A549 (cell line): Measurements from ENCODE around the gene RTN3. TPM values are rescaled to one million over a fixed set of nuclear protein-coding genes. Genes with fewer than 3 reads are reported as not detected.

Source experiments
- ATAC-seq, 2 experiments: fragments of 200-7000 bp in 1 of 2; fragments of >200 bp in 1 of 2; cut with Nextera tagmentation in 1 of 2; cut with Tn5 transposase in 1 of 2; 3 replicates each; pipeline versions ENCODE4 v1.8.0 to v1.9.1; 2018 to 2020; ENCODE audit warnings: mild to moderate bottlenecking in 1 of 2, moderate library complexity in 1 of 2
- CTCF ChIA-PET: fragments of 300-600 bp; sonication (Branson Sonifier 250); formaldehyde crosslinking; extraction: SDS; loops from one replicate; lab custom pipeline; 2021; ENCODE audit warnings: antibody characterized with exemption, inconsistent platforms; lab: Yijun Ruan, JAX
- POLR2A ChIA-PET: fragments of 350-600 bp; formaldehyde crosslinking; extraction: SDS; loops from one replicate; lab custom pipeline; 2021; ENCODE audit warnings: antibody characterized with exemption, inconsistent platforms; lab: Yijun Ruan, JAX
- DNase-seq, 2 experiments: peaks; one replicate each; pipeline versions ENCODE4 v3.0.0 to v3.0.0-alpha.2; 2011 to 2016; ENCODE audit warnings: low read depth in 1 of 2, low spot score in 1 of 2
- FAIRE-seq: peaks from 2 replicates; lab custom pipeline; 2011; peaks lifted over from hg19 to GRCh38; lab: Jason Lieb, UNC
- H3K27ac ChIP-seq, 2 experiments: fragments of >200 bp; sonication (Bioruptor Twin); formaldehyde crosslinking; 3 replicates each; pipeline ENCODE4 v1.5.1; 2016 to 2017
- H3K4me1 ChIP-seq: fragments of >200 bp; sonication (Bioruptor Twin); formaldehyde crosslinking; 3 replicates; pipeline ENCODE4 v1.6.1; 2016
- H3K4me2 ChIP-seq: fragments of >200 bp; sonication (Bioruptor Twin); formaldehyde crosslinking; 3 replicates; pipeline ENCODE4 v1.6.1; 2016
- H3K4me3 ChIP-seq: fragments of >200 bp; sonication (Bioruptor Twin); formaldehyde crosslinking; 3 replicates; pipeline ENCODE4 v1.5.1; 2016
- H3K9me3 ChIP-seq: fragments of >200 bp; sonication (Bioruptor Twin); formaldehyde crosslinking; 3 replicates; pipeline ENCODE4 v1.6.1; 2016
- ATOH8 ChIP-seq: fragments of 250-450 bp; sonication (Bioruptor Pico); IDR thresholded peaks from 2 replicates; pipeline ENCODE4 v1.5.0; 2020; ENCODE audit warnings: low read depth, mild to moderate bottlenecking, moderate library complexity
- CEBPB ChIP-seq, 2 experiments: fragments of >200 bp in 1 of 2; sonication (Bioruptor Twin) in 1 of 2; formaldehyde crosslinking in 1 of 2; IDR thresholded peaks; 2 replicates each; pipeline ENCODE4 v1.6.1; 2012 to 2016
- E2F6 ChIP-seq: IDR thresholded peaks from 2 replicates; pipeline ENCODE4 v1.6.1; 2012; ENCODE audit warnings: low read depth, borderline replicate concordance
- EHF ChIP-seq: fragments of 250-450 bp; sonication (Bioruptor Pico); IDR thresholded peaks from 2 replicates; pipeline ENCODE4 v1.5.0; 2020; ENCODE audit warnings: mild to moderate bottlenecking
- FOSB ChIP-seq: fragments of 250-450 bp; sonication (Bioruptor Pico); IDR thresholded peaks from 2 replicates; pipeline ENCODE4 v1.5.0; 2020; ENCODE audit warnings: mild to moderate bottlenecking, moderate library complexity
- FOSL2 ChIP-seq, 2 experiments: fragments of 450-650 bp in 1 of 2; fragments of >200 bp in 1 of 2; sonication (Bioruptor Twin) in 1 of 2; formaldehyde crosslinking; IDR thresholded peaks; 2 replicates each; pipeline versions ENCODE4 v1.5.0 to v1.6.1; 2016 to 2020; ENCODE audit warnings: mild to moderate bottlenecking in 1 of 2, moderate library complexity in 1 of 2
- FOXS1 ChIP-seq: fragments of 250-450 bp; sonication (Bioruptor Pico); IDR thresholded peaks from 2 replicates; pipeline ENCODE4 v1.5.0; 2020; ENCODE audit warnings: mild to moderate bottlenecking, moderate library complexity
- GATA3 ChIP-seq: IDR thresholded peaks from 2 replicates; pipeline ENCODE4 v1.6.1; 2012; ENCODE audit warnings: borderline replicate concordance
- HDAC2 ChIP-seq: fragments of 200-600 bp; sonication (generic); IDR thresholded peaks from 2 replicates; pipeline ENCODE4 v1.6.1; 2016
- HES2 ChIP-seq: fragments of >200 bp; sonication (Bioruptor Twin); formaldehyde crosslinking; IDR thresholded peaks from 2 replicates; pipeline ENCODE4 v1.6.1; 2016
- HMGXB4 ChIP-seq: fragments of 250-450 bp; sonication (Bioruptor Pico); IDR thresholded peaks from 2 replicates; pipeline ENCODE4 v1.5.0; 2021; ENCODE audit warnings: mild to moderate bottlenecking, moderate library complexity, borderline replicate concordance
- HOXB13 ChIP-seq: fragments of 250-450 bp; sonication (Bioruptor Pico); IDR thresholded peaks from 2 replicates; pipeline ENCODE4 v1.5.0; 2020; ENCODE audit warnings: low read depth, mild to moderate bottlenecking, moderate library complexity
- HOXB5 ChIP-seq: fragments of 250-450 bp; sonication (Bioruptor Pico); IDR thresholded peaks from 2 replicates; pipeline ENCODE4 v1.5.0; 2020; ENCODE audit warnings: mild to moderate bottlenecking, moderate library complexity
- JUN ChIP-seq, 2 experiments: fragments of >200 bp; sonication (Bioruptor Twin); formaldehyde crosslinking; IDR thresholded peaks; 2 replicates in 1 of 2; 3 replicates in 1 of 2; pipeline ENCODE4 v1.6.1; 2016 to 2017
- KDM5A ChIP-seq: fragments of 200-600 bp; sonication (generic); IDR thresholded peaks from 2 replicates; pipeline ENCODE4 v1.6.1; 2016; ENCODE audit warnings: antibody characterized with exemption, mild to moderate bottlenecking
- MAFK ChIP-seq: fragments of 450-650 bp; IDR thresholded peaks from 2 replicates; pipeline ENCODE4 v1.6.1; 2014; ENCODE audit not compliant: partially characterized antibody
- MAX ChIP-seq: IDR thresholded peaks from 2 replicates; pipeline ENCODE4 v1.6.1; 2012
- MAZ ChIP-seq: fragments of 150-350 bp; IDR thresholded peaks from 2 replicates; pipeline ENCODE4 v1.6.1; 2014; ENCODE audit warnings: antibody characterized with exemption, low read depth, low read length, borderline replicate concordance
- MYC ChIP-seq: IDR thresholded peaks from 2 replicates; pipeline ENCODE4 v1.6.1; 2012; ENCODE audit warnings: mild to moderate bottlenecking, inconsistent platforms, low read length, improper control_type of control experiment, borderline replicate concordance
- NPAS2 ChIP-seq: fragments of 250-450 bp; sonication (Bioruptor Pico); IDR thresholded peaks from 2 replicates; pipeline ENCODE4 v1.8.0; 2022; ENCODE audit warnings: mild to moderate bottlenecking, moderate library complexity, borderline replicate concordance
- PHF8 ChIP-seq: fragments of 200-600 bp; sonication (generic); IDR thresholded peaks from 2 replicates; pipeline ENCODE4 v1.6.1; 2016; ENCODE audit warnings: low read depth, mild to moderate bottlenecking, antibody characterized with exemption, moderate library complexity, borderline replicate concordance
- POLR2A ChIP-seq: IDR thresholded peaks from 2 replicates; pipeline ENCODE4 v1.6.1; 2012; ENCODE audit warnings: mild to moderate bottlenecking, low read length
- POLR2AphosphoS2 ChIP-seq: conservative IDR thresholded peaks from 2 replicates; pipeline ENCODE4 v1.6.1; 2012; ENCODE audit warnings: low read length, improper control_type of control experiment, inconsistent platforms
- RFX5 ChIP-seq: fragments of 450-650 bp; IDR thresholded peaks from 2 replicates; pipeline ENCODE4 v1.7.1; 2014; ENCODE audit warnings: antibody characterized with exemption, mild to moderate bottlenecking, moderate library complexity
- RNF2 ChIP-seq: fragments of 200-600 bp; sonication (generic); IDR thresholded peaks from 2 replicates; pipeline ENCODE4 v1.6.1; 2016; ENCODE audit warnings: low read depth, mild to moderate bottlenecking, antibody characterized with exemption, moderate library complexity, borderline replicate concordance
- SMC3 ChIP-seq: fragments of >200 bp; sonication (Bioruptor Twin); formaldehyde crosslinking; IDR thresholded peaks from 3 replicates; pipeline ENCODE4 v1.6.1; 2018; ENCODE audit warnings: inconsistent platforms
- TFCP2L1 ChIP-seq: fragments of 250-450 bp; sonication (Bioruptor Pico); IDR thresholded peaks from 2 replicates; pipeline ENCODE4 v1.5.0; 2021; ENCODE audit warnings: mild to moderate bottlenecking
- TP53 ChIP-seq: fragments of 250-450 bp; sonication (Bioruptor Pico); IDR thresholded peaks from 2 replicates; pipeline ENCODE4 v1.5.0; 2021; ENCODE audit warnings: mild to moderate bottlenecking, moderate library complexity
- USF2 ChIP-seq: fragments of 450-650 bp; IDR thresholded peaks from 2 replicates; pipeline ENCODE4 v1.6.1; 2014; ENCODE audit warnings: antibody characterized with exemption
- WGBS: methylation state at CpG from one replicate; pipeline ENCODE4 v1.1.6; 2017; ENCODE audit errors: missing lambda C conversion rate; 5-methylcytosine and 5-hydroxymethylcytosine counted together
- polyA plus RNA-seq, 4 experiments: library from polyadenylated mRNA; depleted of rRNA in 3 of 4; stranded (reverse); fragments of >200 nt; fragmentation: RNase III in 1 of 4; extraction: RNeasy Plus Mini Kit Qiagen cat#74134 plus additional on column Dnase treatment in 1 of 4; gene quantifications; 2 replicates in 3 of 4; 3 replicates in 1 of 4; pipeline ENCODE4 v1.2.3, GENCODE V29; 2011 to 2017

The RTN3 gene
- polyA plus RNA-seq, 2 of the 4 experiments (the other 2 are of a cell fraction), result 108 to 196 TPM

GRCh38 chr11:63671322-63672155, 9.8 kb upstream of the RTN3 start, which contains the start of gene ATL3:
ATL3 (minus strand) TSS chr11:63671376; CDS start chr11:63671335, 41 bp downstream.
- Histone ChIP-seq H3K27ac (peak within 1 kb of the TSS; percentile 96), H3K4me2 (peak within 1 kb of the TSS; percentile 88), H3K9me3 (peaks cover 4% of the 10 kb centered on the region; the same call in 2 of the 3 replicates), H3K4me3 (peak within 1 kb of the TSS; percentile 73), H3K4me1 (peaks cover 55% of the 10 kb centered on the region)
- DNase-seq (peak; percentile 90 to 99), ATAC-seq (peak; percentile 89 to 91), FAIRE-seq (no peak)
- TF ChIP-seq POLR2A (peak; percentile 61), HOXB13 (CRISPR knock-in tag) (peak; percentile 92), RNF2 (peak; percentile 78), FOXS1 (0 out of 2 replicates have a peak, but pooled peaks have one; percentile 64), ATOH8 (CRISPR knock-in tag) (peak; percentile 94), HMGXB4 (CRISPR knock-in tag) (peak; percentile 56; the same call in 1 of the 2 replicates), JUN (IDR thresholded peaks at IDR 0.05) (peak; percentile 64 to 89; a peak in 3 of 5 replicates), GATA3 (peak; percentile 52; the same call in 1 of the 2 replicates), PHF8 (peak; percentile 19; the same call in 1 of the 2 replicates), RFX5 (0 out of 2 replicates have a peak, but pooled peaks have one; percentile 27), USF2 (peak; percentile 14; the same call in 1 of the 2 replicates), E2F6 (peak; percentile 100), EHF (peak; percentile 91), NPAS2 (CRISPR knock-in tag) (peak; percentile 68; the same call in 1 of the 2 replicates), FOSL2 (IDR thresholded peaks at IDR 0.05) (no peak), FOSL2 (CRISPR knock-in tag; IDR thresholded peaks at IDR 0.05) (peak; percentile 39; the same call in 1 of the 2 replicates), SMC3 (0 out of 3 replicates have a peak, but pooled peaks have one; percentile 9), MAFK (peak; percentile 48), MAZ (0 out of 2 replicates have a peak, but pooled peaks have one; percentile 9), HOXB5 (peak; percentile 92), HES2 (no peak), MAX (peak; percentile 100), TFCP2L1 (CRISPR knock-in tag) (peak; percentile 91; the same call in 1 of the 2 replicates), FOSB (CRISPR knock-in tag) (no peak), MYC (peak; percentile 93), HDAC2 (no peak), TP53 (CRISPR knock-in tag) (peak; percentile 91; the same call in 1 of the 2 replicates), POLR2AphosphoS2 (no peak), KDM5A (no peak), CEBPB (IDR thresholded peaks at IDR 0.05) (no peak)
- ChIA-PET POLR2A (interaction anchor here (0.6 to 2.2 kb wide), 9 partner anchors 10 to 806 kb away, joined by 3 to 29 read pairs (median 4); partner anchors contain the start of genes RTN3 and SLC3A2), CTCF (interaction anchor here (0.6 to 3.9 kb wide), 29 partner anchors 8 to 78 kb away, joined by 3 to 26 read pairs (median 6); partner anchors contain the start of gene RTN3)
- 37% methylated on average over 21 of the region's 69 CpGs for WGBS
